Measurements from ENCODE around the gene USP9Y.

GRCh38 chrY:12867960-12868359 is 166.9 kb downstream of the USP9Y start:
- no peak for TF ChIP-seq CTCF (conservative IDR thresholded peaks at IDR 0.05; ENCODE audit: low read length)
- no peak for TF ChIP-seq EZH2phosphoT487 (IDR thresholded peaks at IDR 0.05; ENCODE audit: borderline replicate concordance, low read depth, low read length)

Measured in OCI-LY7 (cell line).